Erythroblast (primary cell): ENCODE results near the gene C1orf116.

Experiments used
- GATA1 ChIP-seq: IDR thresholded peaks from 2 replicates; pipeline ENCODE4 v1.6.1; 2011; ENCODE audit warnings: low read depth, mild to moderate bottlenecking, control low read depth, low read length, moderate library complexity
- POLR2A ChIP-seq: IDR thresholded peaks from 2 replicates; pipeline ENCODE4 v1.6.1; 2011; ENCODE audit warnings: mild to moderate bottlenecking, low read length

DNA sequence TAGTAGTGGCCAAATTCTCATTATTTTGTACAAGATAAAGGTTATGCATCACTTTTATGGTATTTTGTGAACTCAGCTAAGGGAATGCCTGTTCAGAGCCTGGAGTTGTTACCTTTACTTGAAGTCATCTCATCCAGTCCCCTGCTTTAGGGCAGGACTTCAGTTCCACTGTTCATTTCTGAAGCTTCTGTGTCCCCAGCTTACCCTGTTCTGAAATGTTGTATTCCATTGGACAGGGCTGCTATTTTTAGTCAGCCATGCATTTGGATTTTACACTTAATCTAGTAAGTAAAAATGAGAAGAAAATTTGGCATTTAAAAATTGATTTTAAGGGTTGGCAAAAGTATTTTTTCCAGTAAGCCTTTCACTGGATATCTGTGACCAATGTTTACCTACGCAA, 44.5 kb upstream of the C1orf116 start:
- no peak for TF ChIP-seq POLR2A
- TF ChIP-seq GATA1, result no peak
